Lung (tissue), 12 donors: ENCODE data around the gene BLOC1S4. TPM values are rescaled to one million over a fixed set of nuclear protein-coding genes. Genes with fewer than 3 reads are reported as not detected.

Experiments used
- ATAC-seq: fragments of 200-7000 bp; cut with Tn5 transposase; one replicate; pipeline ENCODE4 v1.9.1; 2020; ENCODE audit warnings: moderate number of reproducible peaks; ENCODE audit not compliant: insufficient read depth, low FRiP score
- DNase-seq, 3 donors: peaks; one replicate each; pipeline ENCODE4 v3.0.0-alpha.2; 2013 to 2017
- H3K27ac ChIP-seq, 2 donors: one replicate each; pipeline ENCODE4 v1.5.1; 2013; ENCODE audit warnings: mild to moderate bottlenecking in 2 of 2, moderate library complexity in 2 of 2, control low read depth in 1 of 2, inconsistent platforms in 1 of 2, low read depth in 1 of 2, low read length in 1 of 2
- H3K27me3 ChIP-seq, 3 donors: one replicate each; pipeline ENCODE4 v1.5.1; 2013; ENCODE audit warnings: low read length in 2 of 3; ENCODE audit not compliant: control insufficient read depth in 3 of 3, insufficient read depth in 3 of 3
- H3K36me3 ChIP-seq, 4 donors: one replicate each; pipeline ENCODE4 v1.5.1; 2013; ENCODE audit warnings: low read length in 4 of 4, mild to moderate bottlenecking in 1 of 4, moderate library complexity in 1 of 4; ENCODE audit not compliant: control insufficient read depth in 4 of 4, insufficient read depth in 4 of 4
- H3K4me1 ChIP-seq, 5 donors: one replicate each; pipeline ENCODE4 v1.5.1; 2013; ENCODE audit warnings: low read length in 5 of 5, mild to moderate bottlenecking in 2 of 5, moderate library complexity in 1 of 5; ENCODE audit not compliant: control insufficient read depth in 5 of 5, insufficient read depth in 5 of 5
- H3K4me3 ChIP-seq: one replicate; pipeline ENCODE4 v1.5.1; 2013; ENCODE audit warnings: mild to moderate bottlenecking, control low read depth, moderate library complexity
- H3K9ac ChIP-seq, 2 donors: one replicate each; pipeline ENCODE4 v1.5.1; 2013; ENCODE audit warnings: low read length in 2 of 2, control low read depth in 1 of 2; ENCODE audit not compliant: insufficient read depth in 1 of 2
- H3K9me3 ChIP-seq, 4 donors: one replicate each; pipeline ENCODE4 v1.5.1; 2013; ENCODE audit warnings: low read length in 3 of 4, mild to moderate bottlenecking in 1 of 4, moderate library complexity in 1 of 4; ENCODE audit not compliant: control insufficient read depth in 4 of 4, insufficient read depth in 3 of 4
- WGBS, 2 donors: extraction: QIAGEN DNeasy Blood & Tissue Kit; methylation state at CpG; one replicate each; pipeline ENCODE4 v1.1.7; 2013; 5-methylcytosine and 5-hydroxymethylcytosine counted together
- polyA plus RNA-seq, 2 donors: library from polyadenylated mRNA; stranded (reverse); fragments of 200-250 nt; gene quantifications; one replicate each; pipeline ENCODE4 v1.2.1, GENCODE V29; 2013
- total RNA-seq, 2 donors: library from RNA; depleted of rRNA in 1 of 2; stranded (reverse); fragments of >200 nt in 1 of 2; gene quantifications; one replicate each; pipeline ENCODE4 v1.2.1, GENCODE V29; 2014 to 2021
- TF ChIP-seq, protein P1 (sequence below): IDR thresholded peaks from 2 replicates; pipeline ENCODE4 v1.5.1; 2012; ENCODE audit warnings: mild to moderate bottlenecking; ENCODE audit errors: control extremely low read depth, extremely low read depth
- donor health status: control.
- donor health status: control.
- donor health status: Bipolar disorder and iron deficiency.
- donor health status: healthy.
- donor health status: DM: yes; HTN: yes; CAD: no.

BLOC1S4 gene
- total and polyA plus RNA-seq, 4 donors = 8.0 to 15.2 (median 11.6) TPM

DNA sequence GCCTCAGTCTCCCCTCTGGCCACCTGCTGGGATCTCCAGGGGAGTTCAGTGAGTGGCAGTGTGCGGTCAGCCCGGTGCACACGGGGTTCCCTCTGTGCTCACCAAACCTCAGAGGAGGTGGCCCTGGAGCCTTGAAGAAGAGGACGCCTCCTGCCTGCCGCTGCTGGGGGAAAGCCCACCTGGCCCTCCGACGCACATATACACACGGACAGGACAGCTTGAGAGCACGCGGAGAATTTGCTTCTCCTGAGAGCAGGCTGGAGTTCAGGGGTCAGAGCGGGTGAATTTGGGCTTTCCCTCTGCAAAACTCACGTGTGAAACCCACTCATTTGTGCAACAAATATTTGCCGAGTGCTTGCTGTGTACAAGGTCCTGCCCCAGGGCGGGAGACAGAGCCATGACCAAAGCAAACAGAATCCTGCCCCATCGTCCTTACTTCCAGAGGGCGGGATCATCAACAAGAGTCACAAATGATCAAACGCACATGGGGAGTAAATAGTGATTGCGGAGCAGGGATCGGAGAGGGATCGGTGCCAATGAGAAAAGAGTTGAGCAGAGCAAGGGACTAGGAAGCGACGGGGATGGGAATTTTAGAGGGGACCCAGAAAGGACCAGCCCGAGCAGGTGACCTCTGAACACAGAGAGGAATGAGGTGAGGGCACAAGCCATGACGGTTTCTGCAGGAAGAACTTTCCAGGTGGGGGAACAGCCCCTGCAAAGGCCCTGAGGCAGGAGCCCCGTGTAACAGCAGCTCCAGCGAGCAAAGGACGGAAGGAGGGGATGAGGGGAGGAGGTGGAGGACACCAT, 17.6 kb downstream of the BLOC1S4 start:
- H3K36me3 ChIP-seq = no peaks in the 10 kb centered on the region
- no peak for DNase-seq
- no peaks in the 10 kb centered on the region for H3K9me3 ChIP-seq
- H3K4me1 ChIP-seq = peaks cover 0 to 7% (median 4%) of the 10 kb centered on the region in 5 donors
- TF ChIP-seq, protein P1, sequence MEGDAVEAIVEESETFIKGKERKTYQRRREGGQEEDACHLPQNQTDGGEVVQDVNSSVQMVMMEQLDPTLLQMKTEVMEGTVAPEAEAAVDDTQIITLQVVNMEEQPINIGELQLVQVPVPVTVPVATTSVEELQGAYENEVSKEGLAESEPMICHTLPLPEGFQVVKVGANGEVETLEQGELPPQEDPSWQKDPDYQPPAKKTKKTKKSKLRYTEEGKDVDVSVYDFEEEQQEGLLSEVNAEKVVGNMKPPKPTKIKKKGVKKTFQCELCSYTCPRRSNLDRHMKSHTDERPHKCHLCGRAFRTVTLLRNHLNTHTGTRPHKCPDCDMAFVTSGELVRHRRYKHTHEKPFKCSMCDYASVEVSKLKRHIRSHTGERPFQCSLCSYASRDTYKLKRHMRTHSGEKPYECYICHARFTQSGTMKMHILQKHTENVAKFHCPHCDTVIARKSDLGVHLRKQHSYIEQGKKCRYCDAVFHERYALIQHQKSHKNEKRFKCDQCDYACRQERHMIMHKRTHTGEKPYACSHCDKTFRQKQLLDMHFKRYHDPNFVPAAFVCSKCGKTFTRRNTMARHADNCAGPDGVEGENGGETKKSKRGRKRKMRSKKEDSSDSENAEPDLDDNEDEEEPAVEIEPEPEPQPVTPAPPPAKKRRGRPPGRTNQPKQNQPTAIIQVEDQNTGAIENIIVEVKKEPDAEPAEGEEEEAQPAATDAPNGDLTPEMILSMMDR = no peak
- WGBS, 2 donors = 83 to 91% methylated on average over 27 of the region's 27 CpGs
- peaks cover 0 to 7% (median 0%) of the 10 kb centered on the region in 3 donors for H3K27me3 ChIP-seq
- H3K27ac ChIP-seq = peak overlapping the region in 1 of 2 donors; percentile 46
- ATAC-seq = no peak
- H3K4me3 ChIP-seq = no peak overlapping the region
- H3K9ac ChIP-seq = no peak overlapping the region

- TF ChIP-seq, protein P1 = no peak
- Histone ChIP-seq H3K27me3 (peaks cover 0 to 7% (median 0%) of the 10 kb centered on the region in 3 donors), H3K4me3 (no peak overlapping the region), H3K36me3 (no peaks in the 10 kb centered on the region), H3K4me1 (peaks cover 0 to 7% (median under 1%) of the 10 kb centered on the region in 5 donors), H3K27ac (no peak overlapping the region), H3K9ac (no peak overlapping the region), H3K9me3 (no peaks in the 10 kb centered on the region)
- DNase-seq = no peak
- WGBS, 2 donors = 81 to 82% methylated on average over 16 of the region's 16 CpGs
- ATAC-seq = no peak
Measured at GRCh38 chr4:6734165-6734786, 18.3 kb downstream of the BLOC1S4 start.

GRCh38 chr4:6739920-6740319, 23.9 kb downstream of the BLOC1S4 start:
- TF ChIP-seq, protein P1 = no peak
- no peak overlapping the region for H3K27ac ChIP-seq
- no peak overlapping the region for H3K9ac ChIP-seq
- no peak overlapping the region for H3K4me3 ChIP-seq
- H3K9me3 ChIP-seq = no peaks in the 10 kb centered on the region
- WGBS, 2 donors = 88 to 95% methylated on average over 4 of the region's 4 CpGs
- H3K27me3 ChIP-seq = no peaks in the 10 kb centered on the region
- no peaks in the 10 kb centered on the region for H3K4me1 ChIP-seq
- DNase-seq (no peak), ATAC-seq (no peak)
- H3K36me3 ChIP-seq = no peaks in the 10 kb centered on the region
